ENCODE data around the gene CD248. TPM values are rescaled to one million over a fixed set of nuclear protein-coding genes. Genes with fewer than 3 reads are reported as not detected.

Gene CD248
- total RNA-seq, 1 donor: 107 TPM

GRCh38 chr11:66314186-66314501 lies 2.7 kb downstream of the CD248 start:
- Histone ChIP-seq H3K27me3 (ENCODE audit: insufficient read depth, low read length) (no peaks in the 10 kb centered on the region), H3K79me2 (ENCODE audit: insufficient read depth, low read length) (peaks cover 33% of the 10 kb centered on the region), H4K20me1 (ENCODE audit: insufficient read depth, low read length) (peaks cover 25% of the 10 kb centered on the region), H3K4me1 (ENCODE audit: insufficient read depth, low read length) (peaks cover 58% of the 10 kb centered on the region), H2AFZ (ENCODE audit: low read length) (no peak overlapping the region), H3K36me3 (ENCODE audit: insufficient read depth, low read length) (no peaks in the 10 kb centered on the region), H3K4me2 (ENCODE audit: insufficient read depth, low read length) (peak overlapping the region; percentile 96), H3K4me3 (ENCODE audit: insufficient read depth, low read length) (peak overlapping the region; percentile 75), H3K27ac (ENCODE audit: low read depth, low read length) (peak overlapping the region; percentile 94), H3K9me3 (ENCODE audit: low read depth, low read length) (no peaks in the 10 kb centered on the region)
- TF ChIP-seq CTCF (IDR thresholded peaks at IDR 0.05; ENCODE audit: extremely low read depth, low read depth, low read length): no peak
- peak; percentile 66 for DNase-seq (ENCODE audit: insufficient read length, low spot score, missing footprints)

- Histone ChIP-seq H3K36me3 (ENCODE audit: insufficient read depth, low read length) (no peaks in the 10 kb centered on the region), H3K4me3 (ENCODE audit: insufficient read depth, low read length) (peak overlapping the region; percentile 75), H3K4me1 (ENCODE audit: insufficient read depth, low read length) (peaks cover 53% of the 10 kb centered on the region), H3K27ac (ENCODE audit: low read depth, low read length) (peak overlapping the region; percentile 94), H3K27me3 (ENCODE audit: insufficient read depth, low read length) (no peaks in the 10 kb centered on the region), H3K4me2 (ENCODE audit: insufficient read depth, low read length) (peak overlapping the region; percentile 96), H4K20me1 (ENCODE audit: insufficient read depth, low read length) (peaks cover 25% of the 10 kb centered on the region), H3K9me3 (ENCODE audit: low read depth, low read length) (no peaks in the 10 kb centered on the region), H2AFZ (ENCODE audit: low read length) (peak overlapping the region; percentile 56), H3K79me2 (ENCODE audit: insufficient read depth, low read length) (peaks cover 33% of the 10 kb centered on the region)
- peak; percentile 83 for DNase-seq (ENCODE audit: insufficient read length, low spot score, missing footprints)
- TF ChIP-seq CTCF (IDR thresholded peaks at IDR 0.05; ENCODE audit: extremely low read depth, low read depth, low read length): peak; percentile 22
These were observed 3.3 kb downstream of the CD248 start for GRCh38 chr11:66313321-66314185.

GRCh38 chr11:66312549-66313320 lies 4.1 kb downstream of the CD248 start:
- peak overlapping the region; percentile 80 for H3K4me3 ChIP-seq (ENCODE audit: insufficient read depth, low read length)
- H3K4me1 ChIP-seq (ENCODE audit: insufficient read depth, low read length): peaks cover 44% of the 10 kb centered on the region
- H3K9me3 ChIP-seq (ENCODE audit: low read depth, low read length): no peaks in the 10 kb centered on the region
- H3K36me3 ChIP-seq (ENCODE audit: insufficient read depth, low read length): no peaks in the 10 kb centered on the region
- peak overlapping the region; percentile 98 for H3K4me2 ChIP-seq (ENCODE audit: insufficient read depth, low read length)
- peak overlapping the region; percentile 94 for H3K27ac ChIP-seq (ENCODE audit: low read depth, low read length)
- no peaks in the 10 kb centered on the region for H3K27me3 ChIP-seq (ENCODE audit: insufficient read depth, low read length)
- peaks cover 25% of the 10 kb centered on the region for H4K20me1 ChIP-seq (ENCODE audit: insufficient read depth, low read length)
- DNase-seq (ENCODE audit: insufficient read length, low spot score, missing footprints): peak; percentile 99
- H2AFZ ChIP-seq (ENCODE audit: low read length): peak overlapping the region; percentile 98
- TF ChIP-seq CTCF (IDR thresholded peaks at IDR 0.05; ENCODE audit: extremely low read depth, low read depth, low read length): no peak
- peaks cover 33% of the 10 kb centered on the region for H3K79me2 ChIP-seq (ENCODE audit: insufficient read depth, low read length)
